Measurements from ENCODE around the gene KHK. TPM values are rescaled to one million over a fixed set of nuclear protein-coding genes. Genes with fewer than 3 reads are reported as not detected.
A peak's percentile ranks its signal among the peaks of the same experiment; 100 is the strongest.
"Not testable (repeated sequence)": the region's sequence is repeated elsewhere in the genome, so short reads cannot be mapped to it uniquely, and the experiment has no call there.

The KHK gene
- polyA plus RNA-seq, 1 donor: 1.5 TPM

- DNase-seq: no peak
These were observed 26.2 kb upstream of the KHK start for GRCh38 chr2:27060323-27060722.

GRCh38 chr2:27065128-27065527, 21.4 kb upstream of the KHK start:
- no peak for DNase-seq

GRCh38 chr2:27067385-27067784, 19.2 kb upstream of the KHK start:
- DNase-seq: no peak

GRCh38 chr2:27069436-27069835, 17.1 kb upstream of the KHK start:
- no peak for DNase-seq

GRCh38 chr2:27069961-27070618, 16.5 kb upstream of the KHK start:
- no peak for DNase-seq

GRCh38 chr2:27070653-27071276, 15.8 kb upstream of the KHK start:
- DNase-seq: no peak

GRCh38 chr2:27071277-27071989, 15.1 kb upstream of the KHK start, which contains the start of gene OST4:
TSS of gene OST4 (minus strand) at chr2:27071654.
- DNase-seq: peak; percentile 93

DNA sequence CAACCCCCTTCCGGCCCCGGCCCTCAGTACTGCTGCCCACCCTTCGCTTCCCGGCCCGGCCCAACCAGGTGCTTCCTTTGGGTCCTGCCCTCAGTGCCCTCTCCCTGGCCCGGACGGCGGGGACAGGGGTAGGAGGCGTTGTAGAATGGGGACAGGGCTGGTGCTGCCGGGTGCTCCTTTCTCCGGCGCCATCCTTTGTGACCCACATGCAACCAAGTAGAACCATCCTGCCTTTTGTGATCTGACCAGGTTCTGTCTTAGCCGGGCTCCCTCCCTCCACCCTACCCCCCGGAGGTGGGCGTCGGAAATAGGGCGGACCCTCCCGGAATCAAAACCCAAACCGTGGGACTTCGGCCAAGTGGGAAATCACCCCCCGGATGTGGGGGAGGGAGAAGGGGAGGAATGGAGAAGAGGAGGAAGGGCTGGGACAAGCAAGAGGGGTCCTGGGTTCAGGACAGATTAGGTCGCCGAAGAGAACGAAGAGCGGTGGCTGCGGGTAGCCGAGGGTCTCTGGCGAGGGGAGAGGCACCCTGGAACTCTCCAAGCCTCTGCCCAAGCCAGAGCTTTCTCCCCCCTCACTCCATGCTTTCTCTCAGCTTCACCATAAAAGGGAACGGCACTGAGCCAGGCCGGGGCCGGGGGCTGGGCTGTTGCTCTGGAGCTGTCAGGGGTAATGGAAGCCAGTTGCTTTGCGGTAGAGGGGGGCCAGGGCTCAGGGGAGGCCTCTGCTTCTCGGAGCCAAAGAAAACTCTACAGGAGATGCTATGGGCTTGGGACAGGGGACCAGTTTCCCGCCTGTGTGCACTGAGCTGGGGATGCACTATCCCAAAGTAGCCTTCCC, 14.4 kb upstream of the KHK start:
- DNase-seq: peak; percentile 73

GRCh38 chr2:27072920-27073319, 13.7 kb upstream of the KHK start:
- DNase-seq: no peak

- no peak for DNase-seq
These were observed 12.8 kb upstream of the KHK start for GRCh38 chr2:27073782-27074181.

DNA sequence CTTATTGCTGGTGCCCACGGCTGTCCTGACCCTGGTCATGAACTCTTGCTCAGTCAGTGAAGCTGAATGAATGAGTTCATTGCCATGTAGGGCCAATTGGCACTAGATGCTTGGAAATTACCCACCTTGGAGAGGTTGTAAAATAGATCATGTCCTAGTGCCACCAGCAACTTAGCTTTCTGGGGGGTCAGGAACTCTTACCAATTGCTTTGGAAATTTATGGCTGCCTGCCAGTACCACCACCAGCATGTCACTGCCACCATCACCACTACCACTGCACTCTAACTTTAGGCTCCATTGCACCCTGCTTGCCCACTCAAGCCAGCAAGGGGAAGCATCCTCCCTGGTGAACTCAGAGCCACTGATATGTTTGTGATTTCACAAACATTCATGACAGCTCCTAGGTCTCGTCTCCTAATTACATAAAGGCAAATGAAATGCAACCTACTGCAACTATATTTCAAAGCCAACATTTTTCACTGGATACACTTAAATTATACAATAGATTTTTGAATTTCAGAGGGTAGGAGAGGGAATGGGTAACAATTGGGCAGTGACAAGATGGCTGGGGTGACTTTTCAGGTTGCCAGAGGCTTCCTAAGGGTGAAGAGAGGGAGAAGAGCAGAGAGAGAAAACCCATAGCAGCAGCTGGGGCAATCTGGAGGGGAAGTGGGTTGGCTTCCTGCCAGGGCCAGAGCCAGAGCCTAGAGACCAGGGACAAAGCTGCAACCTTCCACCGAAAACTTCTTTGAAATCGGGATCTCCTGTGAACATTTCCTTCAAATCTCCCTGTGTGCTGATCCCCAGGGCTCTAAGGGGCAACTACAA, 11.6 kb upstream of the KHK start:
- no peak for DNase-seq

DNA sequence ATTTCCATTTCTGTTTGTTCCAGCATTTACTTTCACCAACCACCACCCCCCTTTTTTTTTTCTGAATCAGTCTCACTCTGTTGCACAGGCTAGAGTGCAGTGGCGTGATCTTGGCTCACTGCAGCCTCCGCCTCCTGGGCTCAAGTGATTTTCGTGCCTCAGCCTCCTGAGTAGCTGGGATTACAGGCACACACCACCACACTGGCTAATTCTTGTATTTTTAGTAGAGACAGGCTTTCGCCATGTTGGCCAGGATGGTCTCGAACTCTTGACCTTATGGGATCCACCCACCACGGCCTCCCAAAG, 11.1 kb upstream of the KHK start:
- not testable (repeated sequence) for DNase-seq

DNA sequence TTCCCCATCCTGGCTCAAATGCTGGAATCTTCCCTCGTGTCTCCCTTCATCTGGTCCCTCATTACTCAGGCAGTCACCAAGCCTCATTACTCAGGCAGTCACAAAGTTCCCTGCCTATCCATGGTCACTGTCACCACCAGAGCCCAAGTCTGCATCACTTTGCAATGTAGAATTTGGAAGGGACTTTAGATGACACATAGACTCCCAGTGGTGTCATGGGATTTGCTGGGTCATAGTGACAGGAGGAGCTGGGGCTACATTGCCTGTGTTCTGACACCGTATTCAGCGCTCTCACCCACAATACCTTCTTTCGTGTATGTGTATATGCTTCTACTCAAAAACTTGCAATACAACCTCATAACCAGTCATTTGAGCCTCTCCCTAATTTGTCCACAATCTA, 10.2 kb upstream of the KHK start:
- DNase-seq: no peak

DNA sequence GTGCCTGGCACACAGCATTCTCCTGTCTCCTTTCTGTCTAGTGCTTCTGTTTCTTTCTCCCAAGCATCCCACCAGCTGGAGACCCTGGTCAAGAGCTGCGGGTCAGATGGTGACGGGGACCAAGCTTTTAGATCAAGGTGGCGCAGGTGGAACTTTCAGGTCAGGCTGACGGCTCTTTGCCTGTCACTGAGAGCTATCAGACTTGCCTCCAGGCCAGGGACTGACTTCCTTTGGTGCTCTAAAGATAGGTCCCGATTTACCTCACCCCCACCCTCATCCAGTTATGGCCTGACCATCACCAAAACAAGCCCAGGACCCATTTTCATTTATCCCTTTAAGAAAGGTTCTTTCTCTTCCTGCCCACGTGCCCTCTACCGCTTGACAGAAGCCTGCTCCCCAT, 9.3 kb upstream of the KHK start:
- no peak for DNase-seq

DNA sequence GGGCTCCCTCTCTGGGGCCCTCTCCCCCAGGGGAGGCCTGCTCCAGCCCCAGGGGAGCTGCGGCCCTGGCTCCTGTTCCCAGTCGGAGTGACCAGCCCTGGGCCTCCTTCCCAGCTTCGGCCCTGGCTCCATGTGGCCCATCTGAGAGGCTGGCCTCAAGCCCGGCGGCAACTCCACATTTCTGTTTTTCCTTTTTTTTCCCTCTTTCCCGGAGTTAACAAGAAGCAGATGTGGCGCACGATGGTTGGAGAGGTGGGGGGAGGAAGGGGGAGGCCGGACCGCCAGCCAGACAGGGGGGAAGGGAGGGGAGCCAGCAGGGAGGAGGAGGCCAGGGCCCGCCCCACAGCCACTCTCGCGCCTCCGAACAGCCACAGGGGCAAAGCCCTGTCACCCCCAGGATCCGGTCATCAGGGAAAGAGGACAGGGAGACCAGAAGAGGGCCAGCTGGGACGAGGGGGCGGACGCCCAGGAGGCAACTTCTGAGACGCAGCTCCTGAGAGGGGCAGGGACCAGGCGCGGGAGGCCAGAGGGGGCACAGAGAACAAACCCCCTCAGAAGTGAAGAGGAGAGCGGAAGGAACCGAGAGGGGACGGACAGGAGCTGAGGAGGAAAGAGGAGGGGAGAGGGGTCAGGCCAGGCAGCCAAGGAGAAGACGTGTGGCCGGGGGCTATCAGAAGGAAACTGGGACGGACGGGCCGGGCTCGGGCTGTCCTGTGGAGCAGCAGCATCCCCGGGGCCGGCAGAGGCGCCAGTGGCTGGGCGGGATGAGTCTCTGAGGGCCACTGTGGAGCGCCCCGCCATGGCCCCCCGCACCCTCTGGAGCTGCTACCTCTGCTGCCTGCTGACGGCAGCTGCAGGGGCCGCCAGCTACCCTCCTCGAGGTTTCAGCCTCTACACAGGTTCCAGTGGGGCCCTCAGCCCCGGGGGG, 8.0 kb upstream of the KHK start, which contains the start of gene EMILIN1:
Gene EMILIN1, plus strand, starts transcription at position 349 of the 928 bp plus-strand sequence. Its CDS starts 451 bp downstream, at position 800.
- peak; percentile 94 for DNase-seq

- DNase-seq: no peak
These were observed 7.1 kb upstream of the KHK start for GRCh38 chr2:27079233-27080139.

DNA sequence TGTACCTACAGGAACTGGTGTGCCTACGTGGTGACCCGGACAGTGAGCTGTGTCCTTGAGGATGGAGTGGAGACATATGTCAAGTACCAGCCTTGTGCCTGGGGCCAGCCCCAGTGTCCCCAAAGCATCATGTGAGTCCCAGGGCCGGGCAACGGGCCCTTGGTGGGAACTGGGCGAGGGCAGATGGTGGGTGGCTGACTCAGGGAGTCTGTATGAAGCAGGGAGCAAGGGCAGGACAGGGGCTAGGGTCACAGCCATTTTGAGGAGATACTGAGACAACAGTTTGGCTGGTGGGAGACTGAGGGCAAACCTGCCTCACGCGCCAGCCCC, 6.5 kb upstream of the KHK start:
- no peak for DNase-seq

DNA sequence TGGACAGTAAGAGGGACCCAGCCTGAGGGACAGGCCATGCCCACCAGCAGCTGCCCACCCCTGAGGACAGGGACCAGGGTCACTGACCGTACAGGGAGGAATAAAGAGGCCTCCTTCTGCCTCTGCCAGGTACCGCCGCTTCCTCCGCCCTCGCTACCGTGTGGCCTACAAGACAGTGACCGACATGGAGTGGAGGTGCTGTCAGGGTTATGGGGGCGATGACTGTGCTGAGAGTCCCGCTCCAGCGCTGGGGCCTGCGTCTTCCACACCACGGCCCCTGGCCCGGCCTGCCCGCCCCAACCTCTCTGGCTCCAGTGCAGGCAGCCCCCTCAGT, 6.0 kb upstream of the KHK start:
- DNase-seq: no peak

DNA sequence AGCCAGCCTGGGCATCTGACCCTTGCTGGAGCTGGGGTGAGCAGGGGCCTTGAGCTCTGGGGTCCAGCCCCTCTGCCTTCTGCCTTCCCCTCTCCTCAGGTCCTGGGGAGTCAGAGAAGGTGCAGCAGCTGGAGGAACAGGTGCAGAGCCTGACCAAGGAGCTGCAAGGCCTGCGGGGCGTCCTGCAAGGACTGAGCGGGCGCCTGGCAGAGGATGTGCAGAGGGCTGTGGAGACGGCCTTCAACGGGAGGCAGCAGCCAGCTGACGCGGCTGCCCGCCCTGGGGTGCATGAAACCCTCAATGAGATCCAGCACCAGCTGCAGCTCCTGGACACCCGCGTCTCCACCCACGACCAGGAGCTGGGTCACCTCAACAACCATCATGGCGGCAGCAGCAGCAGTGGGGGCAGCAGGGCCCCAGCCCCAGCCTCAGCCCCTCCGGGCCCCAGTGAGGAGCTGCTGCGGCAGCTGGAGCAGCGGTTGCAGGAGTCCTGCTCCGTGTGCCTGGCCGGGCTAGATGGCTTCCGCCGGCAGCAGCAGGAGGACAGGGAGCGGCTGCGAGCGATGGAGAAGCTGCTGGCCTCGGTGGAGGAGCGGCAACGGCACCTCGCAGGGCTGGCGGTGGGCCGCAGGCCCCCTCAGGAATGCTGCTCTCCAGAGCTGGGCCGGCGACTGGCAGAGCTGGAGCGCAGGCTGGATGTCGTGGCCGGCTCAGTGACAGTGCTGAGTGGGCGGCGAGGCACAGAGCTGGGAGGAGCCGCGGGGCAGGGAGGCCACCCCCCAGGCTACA, 4.4 kb upstream of the KHK start:
- DNase-seq: no peak
